ENCODE measurements around the gene OTX2. TPM values are rescaled to one million over a fixed set of nuclear protein-coding genes. Genes with fewer than 3 reads are reported as not detected.

The OTX2 gene
- total RNA-seq, 1 experiment from 2014 or later = not detected

GRCh38 chr14:56806760-56807159 is 3.5 kb downstream of the OTX2 start:
- TF ChIP-seq POLR2AphosphoS5 (IDR thresholded peaks at IDR 0.05; ENCODE audit: low read depth, low read length) (no peak), REST (IDR thresholded peaks at IDR 0.05; ENCODE audit: insufficient read depth in 1 of 2, low read depth in 2 of 2, low read length in 1 of 2) (no peak), SIN3A (IDR thresholded peaks at IDR 0.05; ENCODE audit: borderline replicate concordance, insufficient read depth, low read depth, low read length) (no peak), CTCF (IDR thresholded peaks at IDR 0.05) (no peak), TCF7L2 (IDR thresholded peaks at IDR 0.05; ENCODE audit: low read depth, low read length) (no peak)
- no peak for ATAC-seq
- Histone ChIP-seq H3K27ac (ENCODE audit: low read length) (no peak overlapping the region), H3K9me3 (ENCODE audit: control insufficient read depth, insufficient read depth, low read depth, low read length) (no peaks in the 10 kb centered on the region), H3K36me3 (ENCODE audit: control insufficient read depth, insufficient read depth, low read length) (no peaks in the 10 kb centered on the region), H3K27me3 (ENCODE audit: control insufficient read depth, insufficient read depth, low read length) (no peaks in the 10 kb centered on the region; the same call in 1 of the 2 replicates), H3K4me3 (ENCODE audit: low read depth in 2 of 2, low read length in 2 of 2) (no peak overlapping the region), H3K4me1 (ENCODE audit: control insufficient read depth, insufficient read depth, low read length) (no peaks in the 10 kb centered on the region)
- intact Hi-C loops (cut with micrococcal nuclease; ENCODE audit: unreplicated experiment) (no loop called here), in situ Hi-C loops (cut with HindIII; ENCODE audit: low pct_unique_long_range_greater_than_20kb, low sequenced_read_pairs) (no loop called here)
- no peak for DNase-seq (ENCODE audit: low read depth, low spot score)
- POLR2A ChIA-PET = no interaction called here
- BruUV-seq (replicated peaks) = no TSS peak
- CTCF ChIA-PET = no interaction called here

- TF ChIP-seq TCF7L2 (IDR thresholded peaks at IDR 0.05; ENCODE audit: low read depth, low read length) (no peak), POLR2AphosphoS5 (IDR thresholded peaks at IDR 0.05; ENCODE audit: low read depth, low read length) (no peak), SIN3A (IDR thresholded peaks at IDR 0.05; ENCODE audit: borderline replicate concordance, insufficient read depth, low read depth, low read length) (no peak), REST (IDR thresholded peaks at IDR 0.05; ENCODE audit: insufficient read depth in 1 of 2, low read depth in 2 of 2, low read length in 1 of 2) (no peak), CTCF (IDR thresholded peaks at IDR 0.05) (no peak)
- no peaks in the 10 kb centered on the region for H3K36me3 ChIP-seq (ENCODE audit: control insufficient read depth, insufficient read depth, low read length)
- in situ Hi-C loops (cut with HindIII; ENCODE audit: low pct_unique_long_range_greater_than_20kb, low sequenced_read_pairs) (no loop called here), intact Hi-C loops (cut with micrococcal nuclease; ENCODE audit: unreplicated experiment) (no loop called here)
- no peak overlapping the region for H3K27ac ChIP-seq (ENCODE audit: low read length)
- no peak overlapping the region for H3K4me3 ChIP-seq (ENCODE audit: low read depth in 2 of 2, low read length in 2 of 2)
- CTCF ChIA-PET = no interaction called here
- H3K4me1 ChIP-seq (ENCODE audit: control insufficient read depth, insufficient read depth, low read length) = no peaks in the 10 kb centered on the region
- H3K27me3 ChIP-seq (ENCODE audit: control insufficient read depth, insufficient read depth, low read length) = no peaks in the 10 kb centered on the region; the same call in 1 of the 2 replicates
- POLR2A ChIA-PET = no interaction called here
- no TSS peak for BruUV-seq (replicated peaks)
- no peak for DNase-seq (ENCODE audit: low read depth, low spot score)
- ATAC-seq = no peak
- no peaks in the 10 kb centered on the region for H3K9me3 ChIP-seq (ENCODE audit: control insufficient read depth, insufficient read depth, low read depth, low read length)
These were observed 4.1 kb downstream of the OTX2 start for GRCh38 chr14:56805992-56806727.

All from Panc1 (cell line).